Inflammatory macrophage (primary cell): ENCODE data around the gene SCUBE3.

Experiments
- DNase-seq, 2 donors: peaks; one replicate each; pipeline ENCODE4 v3.0.0-alpha.2; 2020 to 2022

Gene SCUBE3

DNA sequence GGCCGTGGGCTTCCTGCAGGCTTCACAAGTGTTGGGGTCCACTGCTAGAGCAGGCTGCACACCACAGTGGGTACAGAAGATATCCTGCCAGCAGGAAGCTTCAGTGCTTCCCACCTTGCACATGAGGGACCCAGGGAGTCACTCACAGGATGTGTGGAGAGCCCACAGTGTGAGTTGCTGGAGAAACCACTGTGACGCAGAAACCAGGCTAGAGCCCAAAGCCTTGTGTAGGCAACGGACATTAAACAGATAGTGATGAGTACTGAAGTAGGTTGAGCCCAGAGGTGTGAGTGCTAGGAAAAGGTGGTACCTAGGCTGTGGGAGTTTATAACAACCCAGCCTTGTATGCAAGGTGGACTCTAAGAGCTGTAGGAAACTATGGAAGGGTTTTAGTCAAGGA, 65.0 kb downstream of the SCUBE3 start:
- DNase-seq = no peak

DNA sequence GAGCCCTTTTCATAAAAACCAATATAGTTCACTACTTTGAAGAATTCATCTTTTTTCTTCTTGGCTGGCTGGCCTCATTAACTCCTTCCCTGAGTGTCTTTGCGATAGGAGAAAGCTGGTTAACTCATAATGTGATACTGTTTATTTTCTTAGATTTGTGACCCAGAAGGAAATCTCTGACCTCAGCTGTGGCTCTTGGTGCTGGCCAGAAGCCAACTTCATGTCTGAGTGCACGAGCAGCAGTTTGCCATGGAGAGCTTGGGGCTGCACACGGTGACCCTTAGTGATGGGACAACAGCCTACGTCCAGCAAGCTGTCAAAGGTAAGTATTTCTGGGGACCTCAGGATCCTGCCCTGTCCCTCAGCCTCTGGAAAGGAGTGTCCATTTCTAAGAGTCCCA, 67.1 kb downstream of the SCUBE3 start:
- no peak for DNase-seq

DNA sequence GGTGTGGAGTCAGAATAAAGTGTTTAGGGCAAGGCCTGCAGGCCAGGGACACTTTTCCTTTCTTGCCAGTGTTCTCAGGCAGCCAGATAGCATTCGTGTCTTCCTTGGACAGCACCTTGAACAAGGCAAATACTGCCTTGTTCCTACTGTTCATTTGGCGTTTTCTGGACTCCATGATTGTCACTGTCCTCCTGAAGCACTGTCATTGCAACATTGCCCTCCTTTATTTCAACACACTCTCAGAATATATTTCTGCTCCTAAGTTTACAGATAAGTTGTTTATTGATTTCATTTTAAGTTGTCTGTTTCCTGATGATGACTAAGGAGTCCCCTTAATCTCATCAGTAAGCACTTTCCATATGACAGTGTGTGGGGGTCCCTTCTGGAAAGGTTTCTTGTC, 68.7 kb downstream of the SCUBE3 start:
- peak in 1 of 2 donors; percentile 22 for DNase-seq

DNA sequence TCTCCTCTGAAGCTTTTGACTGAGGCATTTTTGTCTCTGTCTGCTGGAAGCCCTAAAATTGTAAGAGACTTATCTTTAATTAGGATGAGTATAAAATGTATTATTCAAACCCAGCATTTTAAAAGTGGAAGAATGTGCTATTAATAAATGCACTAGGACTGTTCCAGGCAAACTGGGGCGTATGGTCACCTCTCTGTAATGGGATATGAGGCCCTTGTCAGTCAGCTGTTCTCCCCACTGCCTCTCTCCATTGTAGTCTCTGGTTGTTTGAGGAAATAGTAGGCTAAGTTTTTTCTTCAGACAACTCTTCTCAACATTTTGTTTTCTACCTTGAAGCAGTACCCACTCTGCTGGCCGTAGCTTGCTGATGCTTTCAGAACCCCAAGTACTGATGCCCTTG, 69.6 kb downstream of the SCUBE3 start:
- DNase-seq = no peak

DNA sequence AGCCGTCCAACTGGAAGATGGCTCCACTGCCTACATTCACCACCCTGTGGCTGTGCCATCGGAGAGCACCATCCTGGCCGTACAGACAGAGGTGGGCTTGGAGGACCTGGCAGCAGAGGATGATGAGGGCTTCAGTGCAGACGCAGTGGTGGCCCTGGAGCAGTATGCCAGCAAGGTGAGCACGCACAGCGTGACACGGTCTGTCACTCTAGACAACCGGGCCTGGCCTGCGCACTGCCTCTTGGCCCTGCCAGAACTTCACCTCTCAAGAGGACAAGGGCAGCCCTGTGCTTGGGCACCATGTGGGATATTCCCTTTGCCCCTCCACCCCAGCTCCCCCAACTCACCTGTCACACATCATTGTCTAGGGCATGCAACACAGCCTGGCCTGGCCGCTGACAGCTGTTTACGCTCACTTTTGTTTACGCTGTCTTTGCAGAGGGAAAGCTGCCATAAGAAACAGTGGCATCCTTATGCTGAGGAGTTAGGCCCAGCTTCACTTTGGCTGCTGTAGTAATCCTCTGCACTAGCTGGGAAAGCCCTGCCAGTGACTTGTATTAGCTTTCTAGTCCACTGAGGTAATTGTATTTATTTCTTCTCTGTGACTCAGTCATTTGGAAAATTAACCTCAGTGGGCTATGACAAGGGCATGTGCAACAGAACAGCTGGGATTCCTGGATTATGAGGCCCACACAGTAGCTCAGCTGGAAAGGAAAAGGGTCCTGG, 74.1 kb downstream of the SCUBE3 start:
- no peak for DNase-seq

DNA sequence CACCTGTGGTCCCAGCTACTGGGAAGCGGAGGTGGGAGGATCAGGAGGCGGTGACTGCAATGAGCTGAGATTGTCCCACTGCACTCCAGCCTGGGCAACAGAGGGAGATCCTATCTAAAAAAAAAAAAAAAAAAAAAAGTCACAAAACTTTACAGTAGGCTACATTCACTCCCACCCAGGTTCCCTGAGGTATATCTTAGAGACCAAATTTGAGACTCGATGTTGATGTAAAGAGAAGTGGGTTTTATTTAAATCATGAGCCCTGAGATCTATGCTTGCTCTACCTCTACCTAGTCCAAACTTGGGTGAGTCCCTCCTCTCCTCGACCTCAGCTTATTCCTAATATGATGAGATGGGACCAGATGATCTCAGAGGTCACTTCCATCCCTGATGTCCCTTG, 75.1 kb downstream of the SCUBE3 start:
- DNase-seq = no peak

DNA sequence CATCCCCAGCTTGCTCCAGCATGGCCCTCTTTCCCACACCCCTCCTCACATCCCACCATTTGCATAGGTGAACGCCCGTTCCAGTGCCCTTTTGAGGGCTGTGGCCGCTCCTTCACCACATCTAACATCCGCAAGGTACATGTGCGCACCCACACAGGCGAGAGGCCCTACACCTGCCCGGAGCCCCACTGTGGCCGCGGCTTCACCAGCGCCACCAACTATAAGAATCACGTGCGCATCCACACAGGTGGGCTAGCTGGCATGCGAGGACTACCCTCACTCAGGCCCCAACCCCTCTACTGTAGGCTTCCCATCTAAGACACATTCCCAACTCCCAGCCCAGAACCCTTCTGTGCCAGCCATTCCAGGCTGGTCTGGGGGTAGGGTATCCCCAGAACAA, 77.7 kb downstream of the SCUBE3 start:
- no peak for DNase-seq

DNA sequence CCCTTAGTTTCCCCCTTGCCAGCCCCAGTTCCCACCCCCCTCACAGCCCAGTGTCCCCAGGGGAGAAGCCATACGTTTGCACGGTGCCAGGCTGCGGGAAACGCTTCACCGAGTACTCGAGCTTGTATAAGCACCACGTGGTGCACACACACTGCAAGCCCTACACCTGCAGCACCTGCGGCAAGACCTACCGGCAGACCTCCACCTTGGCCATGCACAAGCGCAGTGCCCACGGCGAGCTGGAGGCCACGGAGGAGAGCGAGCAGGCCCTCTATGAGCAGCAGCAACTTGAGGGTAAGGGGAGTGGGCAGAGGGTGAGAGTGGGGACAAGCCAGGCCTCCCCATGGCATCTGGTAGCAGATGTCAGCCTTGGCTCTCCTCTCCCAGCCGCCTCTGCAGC, 78.7 kb downstream of the SCUBE3 start:
- no peak for DNase-seq

DNA sequence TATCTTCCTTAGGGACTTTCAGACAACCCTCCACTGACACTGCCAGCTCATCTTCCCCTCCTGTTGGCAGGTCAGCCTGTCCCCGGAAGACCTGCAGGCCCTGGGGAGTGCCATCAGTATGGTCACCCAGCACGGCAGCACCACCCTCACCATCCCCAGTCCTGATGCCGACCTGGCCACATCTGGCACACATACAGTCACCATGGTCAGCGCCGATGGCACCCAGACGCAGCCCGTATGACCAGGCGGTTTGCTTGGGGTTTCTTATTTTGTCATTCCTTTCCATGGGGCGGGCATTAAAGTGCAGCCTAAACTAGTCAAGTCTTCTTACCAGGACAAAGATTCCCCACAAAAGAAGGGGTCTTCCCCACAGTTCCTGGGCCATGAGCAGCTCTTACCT, 79.9 kb downstream of the SCUBE3 start:
- no peak for DNase-seq

DNA sequence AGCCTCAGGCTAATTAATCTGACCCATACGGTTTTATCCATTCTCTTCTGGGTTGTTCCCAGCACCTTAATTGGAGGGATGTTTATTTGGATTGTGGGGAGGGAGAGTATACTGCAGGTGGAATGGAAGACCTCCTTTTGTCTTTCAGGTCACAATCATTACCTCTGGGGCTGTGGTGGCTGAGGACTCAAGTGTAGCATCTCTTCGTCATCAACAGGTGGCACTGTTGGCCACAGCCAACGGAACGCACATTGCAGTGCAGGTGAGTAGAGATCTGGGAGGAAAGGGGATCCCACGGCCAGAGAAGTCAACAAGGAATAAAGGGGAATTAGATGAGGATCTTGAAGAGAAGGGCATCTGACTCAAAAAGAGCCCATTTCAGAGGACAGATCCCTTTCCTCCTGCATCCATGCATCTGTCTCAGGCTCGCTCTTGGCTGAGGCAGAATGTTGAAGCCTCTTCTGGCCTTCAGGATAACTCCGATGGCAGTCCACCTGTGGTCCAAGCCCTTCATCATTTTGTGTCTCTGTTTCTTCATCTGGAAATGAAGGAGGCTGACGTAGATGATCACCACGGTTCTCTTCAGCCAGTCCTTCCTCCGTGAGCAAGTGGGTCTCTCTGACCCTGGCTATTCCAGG, 80.7 kb downstream of the SCUBE3 start:
- DNase-seq = peak; percentile 10 to 44

DNA sequence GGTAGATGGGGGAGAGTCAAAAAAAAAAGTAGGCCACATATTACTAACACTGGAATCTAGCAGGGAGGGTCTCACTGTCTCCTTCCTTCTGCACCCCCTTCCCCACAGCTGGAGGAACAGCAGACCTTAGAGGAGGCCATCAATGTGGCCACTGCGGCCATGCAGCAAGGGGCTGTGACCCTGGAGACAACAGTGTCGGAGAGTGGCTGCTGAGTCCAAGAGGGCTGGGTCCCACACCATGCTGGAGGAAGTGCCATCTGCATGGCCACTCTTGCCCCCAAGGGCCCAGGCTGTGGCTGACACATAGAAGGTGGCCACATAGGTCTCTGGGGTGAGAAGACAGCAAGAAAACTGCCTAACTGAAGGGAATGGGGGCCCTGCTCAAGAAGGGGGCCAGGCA, 81.3 kb downstream of the SCUBE3 start:
- DNase-seq = no peak

DNA sequence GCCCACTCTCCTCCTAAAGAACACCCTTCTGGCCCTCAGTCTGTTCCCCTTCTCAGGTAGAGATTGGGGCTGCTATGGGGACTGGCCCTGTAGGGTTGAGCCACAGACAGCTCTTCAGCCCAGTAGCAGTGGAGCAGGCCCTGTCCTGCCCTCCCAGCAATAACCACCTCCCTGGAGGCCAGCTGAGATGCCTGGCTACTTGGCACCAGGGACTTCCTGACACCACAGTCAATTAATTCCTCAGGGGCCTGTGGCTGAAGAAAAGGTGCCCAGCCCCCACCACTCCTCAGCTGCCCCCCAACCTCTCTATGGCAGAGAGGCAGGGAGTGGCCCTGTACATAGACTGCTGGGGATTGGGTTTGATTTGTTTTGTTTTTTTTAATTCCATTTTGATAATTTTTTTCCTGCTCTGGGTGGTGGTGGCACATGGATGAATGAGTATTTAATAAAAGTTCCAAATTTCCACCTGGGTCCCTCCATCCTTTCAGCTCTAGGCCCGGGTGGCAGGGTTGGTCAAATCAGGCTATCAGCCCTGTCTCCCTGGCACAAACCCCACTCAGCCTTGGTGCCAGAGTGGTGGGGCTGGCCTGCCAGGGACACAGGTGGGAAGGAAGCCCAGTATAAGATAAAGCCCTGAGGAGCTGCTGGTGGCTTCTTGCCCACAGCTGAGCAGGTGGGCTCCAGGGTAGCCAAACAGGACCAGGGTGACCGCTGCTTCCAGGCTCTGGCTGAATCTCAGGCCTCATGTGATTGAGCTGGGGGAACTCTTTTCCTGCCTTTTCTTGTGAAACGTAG, 82.0 kb downstream of the SCUBE3 start:
- no peak for DNase-seq

DNA sequence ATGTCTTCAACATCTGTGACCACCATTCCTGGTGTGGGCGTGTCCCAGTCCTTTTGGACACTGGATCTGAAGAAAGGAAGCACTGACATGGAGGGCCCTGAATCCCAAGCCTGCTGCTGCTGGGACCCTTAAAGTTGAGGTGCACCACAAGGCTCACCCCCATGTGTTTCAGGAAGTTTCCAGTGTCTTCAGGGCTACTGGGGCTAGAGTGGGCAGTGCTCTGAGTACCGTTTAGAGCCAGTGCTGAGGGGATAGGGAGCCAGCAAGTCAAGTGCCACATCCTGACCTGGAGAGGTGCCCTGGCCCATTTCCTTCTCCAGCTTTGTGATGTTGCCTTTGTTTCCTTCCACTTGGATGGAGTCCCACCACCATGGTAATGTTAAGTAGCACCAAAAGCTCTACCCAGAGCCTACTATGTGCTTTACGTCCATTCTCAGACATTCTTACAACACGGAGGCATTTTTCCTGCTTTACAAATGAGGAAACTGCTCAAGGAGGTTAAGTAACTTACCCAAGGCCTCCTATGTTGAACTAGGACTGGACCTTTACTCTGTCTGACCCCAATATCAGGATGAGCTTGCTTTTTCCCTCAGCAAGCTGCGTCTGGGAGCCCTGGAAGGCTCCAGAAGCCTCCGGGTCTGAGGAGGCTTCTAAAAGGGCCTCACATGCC, 83.3 kb downstream of the SCUBE3 start:
- peak; percentile 41 to 46 for DNase-seq

DNA sequence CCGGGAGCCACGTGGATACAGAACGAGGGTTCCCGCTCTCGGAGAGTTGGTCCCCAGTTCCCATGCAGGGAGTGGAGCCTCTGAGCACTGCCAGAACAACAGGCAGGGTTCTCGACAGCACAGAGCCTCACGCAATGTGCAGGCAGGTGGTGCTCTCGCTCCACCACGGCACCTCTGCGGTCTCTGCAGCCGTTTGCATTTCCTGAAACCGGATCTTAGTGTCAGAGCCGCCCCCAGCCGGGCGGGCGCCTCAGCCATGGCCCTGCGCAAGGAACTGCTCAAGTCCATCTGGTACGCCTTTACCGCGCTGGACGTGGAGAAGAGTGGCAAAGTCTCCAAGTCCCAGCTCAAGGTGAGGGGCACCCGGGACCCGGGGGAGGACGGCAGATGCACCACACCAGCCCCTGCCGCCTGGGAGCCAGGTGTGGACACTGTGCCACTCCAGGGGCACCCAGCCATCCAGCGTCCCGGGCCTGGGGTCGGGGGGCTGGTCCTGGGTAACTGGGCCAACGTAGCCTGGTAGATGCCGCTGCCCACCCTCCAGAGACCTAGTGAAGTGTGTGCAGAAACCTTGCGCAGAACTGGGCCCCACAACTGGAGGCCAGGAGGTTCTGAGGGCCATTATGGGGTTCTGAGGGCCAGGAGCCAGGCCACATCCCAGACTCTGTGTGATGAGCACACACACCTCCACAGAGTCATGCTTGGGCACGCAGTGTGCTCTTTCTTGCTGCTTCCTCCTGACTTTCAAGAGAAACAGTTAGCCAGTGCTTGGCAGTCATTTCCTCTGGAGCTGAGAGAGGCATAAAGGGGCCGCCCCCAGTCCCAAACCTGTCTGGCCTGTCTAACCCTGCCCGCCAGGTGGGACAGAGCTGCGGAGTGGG, 84.1 kb downstream of the SCUBE3 start, which contains the start of gene DEF6:
Gene DEF6, plus strand, starts transcription at position 218 of the 881 bp plus-strand sequence. Its CDS starts 39 bp downstream, at position 257.
- DNase-seq = peak; percentile 82 to 90

DNA sequence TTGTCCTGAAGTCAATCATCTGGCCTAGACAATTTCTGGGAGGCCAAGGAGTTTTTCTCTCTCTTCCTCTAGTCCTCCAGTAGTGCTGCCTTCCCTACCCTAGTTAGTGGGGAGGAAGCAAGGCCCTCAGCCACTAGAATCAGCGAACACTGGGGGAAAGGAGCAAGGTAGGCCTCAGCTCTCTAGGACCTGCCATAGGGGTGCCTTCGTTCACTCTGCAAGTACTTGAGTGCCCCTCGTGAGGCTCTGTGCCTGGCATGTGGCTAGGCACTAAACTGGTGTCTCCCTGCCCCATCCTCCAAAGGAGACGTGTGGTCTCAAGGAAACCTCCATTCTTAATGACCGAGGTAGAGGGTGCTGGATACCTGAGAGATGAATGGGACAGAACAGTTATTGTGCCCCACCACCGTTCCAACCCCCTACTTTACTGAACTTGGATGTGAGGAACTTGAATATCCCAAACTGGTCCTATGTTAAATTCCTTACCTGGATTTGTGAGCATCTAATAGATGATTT, 84.9 kb downstream of the SCUBE3 start:
- DNase-seq = no peak

DNA sequence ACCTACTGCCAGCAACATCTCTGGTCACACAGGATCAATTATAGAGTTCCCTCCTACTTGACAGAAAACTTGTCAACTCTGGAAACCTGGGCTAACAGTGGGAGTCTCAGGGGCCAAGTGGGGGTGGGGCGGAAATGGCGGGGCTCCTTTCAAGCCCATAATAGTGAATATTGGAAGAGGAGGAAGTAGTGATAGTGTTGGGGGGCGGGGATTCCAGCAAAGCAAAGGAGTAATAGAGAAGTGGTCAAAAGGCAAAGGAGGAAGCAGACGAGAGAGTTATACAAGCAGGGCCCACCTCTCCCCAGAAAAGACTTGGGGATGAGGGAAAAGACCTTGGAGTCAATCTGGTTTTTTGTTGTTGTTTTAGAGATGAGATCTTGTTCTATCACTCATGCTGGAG, 85.9 kb downstream of the SCUBE3 start:
- peak; percentile 63 to 76 for DNase-seq

DNA sequence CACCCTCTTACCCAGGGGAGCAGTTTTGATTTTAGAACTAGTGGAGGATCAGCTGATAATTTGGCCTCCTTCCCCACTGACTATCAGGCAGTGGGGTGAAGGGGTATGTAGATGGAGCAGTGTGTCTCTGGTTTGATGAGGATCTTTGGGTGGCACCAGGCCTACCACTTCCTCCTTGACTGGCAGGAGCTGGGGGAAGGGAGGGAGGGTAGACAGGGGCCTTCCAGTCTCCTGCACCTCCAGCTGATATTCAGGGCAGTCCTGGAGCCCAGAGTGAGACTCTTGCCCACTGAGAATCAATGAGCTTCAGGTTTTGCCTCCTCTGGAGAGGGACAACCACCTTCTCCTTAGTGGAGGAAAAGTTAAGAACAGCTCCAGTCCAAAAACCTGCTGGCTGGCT, 87.1 kb downstream of the SCUBE3 start:
- peak in 1 of 2 donors; percentile 19 for DNase-seq
